HG03469 (cell line): ENCODE data around the gene ULK1.

Experiments
- ATAC-seq: cut with Tn5 transposase; IDR thresholded peaks from one replicate; pipeline ENCODE4 v1.9.1; 2021; ENCODE audit warnings: mild to moderate bottlenecking, moderate library complexity, moderate number of reproducible peaks; ENCODE audit not compliant: unreplicated experiment

ULK1 gene

GRCh38 chr12:131907379-131908091, 13.1 kb downstream of the ULK1 start:
- no peak for ATAC-seq

DNA sequence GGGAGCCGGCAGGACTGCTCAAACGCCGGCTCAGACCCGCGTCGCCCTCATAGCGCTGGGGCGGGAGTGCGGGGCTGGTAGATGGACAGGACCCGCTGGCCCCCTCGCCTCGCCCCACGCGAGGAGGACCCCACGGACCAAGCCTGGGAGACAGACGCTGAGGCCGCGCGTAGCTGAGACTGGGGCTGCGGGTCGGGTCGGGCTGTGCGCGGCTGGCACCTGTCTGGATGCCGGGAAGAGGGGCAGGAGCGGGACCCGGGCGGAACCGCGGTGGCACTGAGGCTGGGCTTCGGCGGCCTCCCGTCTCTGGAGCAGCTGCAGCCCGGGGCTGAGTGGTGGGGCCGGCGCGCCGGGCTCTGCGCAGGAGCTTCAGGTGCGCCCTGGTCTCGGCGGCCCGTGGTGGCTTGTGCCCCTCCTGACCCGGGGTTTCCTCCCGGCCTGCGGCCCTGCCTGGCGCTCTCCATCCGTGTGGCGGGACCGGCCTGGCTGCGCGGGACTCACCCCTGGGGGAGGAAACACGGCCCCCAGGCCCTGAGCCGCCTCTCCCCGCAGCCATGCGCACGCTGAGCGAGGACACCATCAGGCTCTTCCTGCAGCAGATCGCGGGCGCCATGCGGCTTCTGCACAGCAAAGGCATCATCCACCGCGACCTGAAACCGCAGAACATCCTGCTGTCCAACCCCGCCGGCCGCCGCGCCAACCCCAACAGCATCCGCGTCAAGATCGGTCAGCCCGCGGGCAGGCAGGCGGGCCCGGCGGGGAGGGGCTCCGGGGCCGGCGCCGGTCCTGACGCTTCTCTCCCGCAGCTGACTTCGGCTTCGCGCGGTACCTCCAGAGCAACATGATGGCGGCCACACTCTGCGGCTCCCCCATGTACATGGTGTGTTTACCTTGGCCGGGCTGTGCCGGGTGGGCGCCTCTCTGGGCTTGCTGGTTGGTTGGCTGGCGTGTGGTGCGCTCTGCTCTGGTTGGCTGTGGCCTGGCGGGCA, 14.0 kb downstream of the ULK1 start:
- ATAC-seq, result no peak

GRCh38 chr12:131909081-131909751, 14.8 kb downstream of the ULK1 start:
- no peak for ATAC-seq

- ATAC-seq, result no peak
Observed at GRCh38 chr12:131909752-131910219, 15.4 kb downstream of the ULK1 start.

- no peak for ATAC-seq
Observed at GRCh38 chr12:131910302-131911027, 16.0 kb downstream of the ULK1 start.

GRCh38 chr12:131911028-131911650, 16.7 kb downstream of the ULK1 start:
- no peak for ATAC-seq

DNA sequence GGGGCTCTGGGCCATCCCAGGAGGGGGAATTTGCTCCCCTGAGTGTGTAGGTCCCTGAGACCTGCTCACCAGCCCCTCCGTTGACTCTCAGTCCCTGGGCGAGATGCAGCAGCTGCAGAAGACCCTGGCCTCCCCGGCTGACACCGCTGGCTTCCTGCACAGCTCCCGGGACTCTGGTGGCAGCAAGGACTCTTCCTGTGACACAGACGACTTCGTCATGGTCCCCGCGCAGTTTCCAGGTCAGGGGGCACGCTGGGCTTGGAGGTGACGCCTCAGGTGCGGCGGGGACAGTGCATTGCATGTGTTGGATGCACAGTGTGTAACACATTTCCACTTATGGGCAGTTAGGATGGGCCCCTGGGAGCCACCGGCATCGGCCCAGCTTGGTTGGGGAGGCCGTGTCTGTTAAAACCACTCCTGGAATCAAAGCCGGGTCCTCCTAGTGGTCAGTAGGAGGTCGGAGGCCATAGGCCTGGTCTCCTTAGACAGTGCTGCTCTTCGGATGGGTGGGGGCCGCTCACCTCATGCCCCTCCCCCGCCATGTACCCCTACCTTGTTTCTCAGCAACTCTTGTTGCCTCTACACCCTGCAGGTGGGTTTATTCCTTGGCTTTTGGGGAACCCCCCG, 17.5 kb downstream of the ULK1 start:
- no peak for ATAC-seq

- no peak for ATAC-seq
Observed at GRCh38 chr12:131912518-131913274, 18.3 kb downstream of the ULK1 start.

DNA sequence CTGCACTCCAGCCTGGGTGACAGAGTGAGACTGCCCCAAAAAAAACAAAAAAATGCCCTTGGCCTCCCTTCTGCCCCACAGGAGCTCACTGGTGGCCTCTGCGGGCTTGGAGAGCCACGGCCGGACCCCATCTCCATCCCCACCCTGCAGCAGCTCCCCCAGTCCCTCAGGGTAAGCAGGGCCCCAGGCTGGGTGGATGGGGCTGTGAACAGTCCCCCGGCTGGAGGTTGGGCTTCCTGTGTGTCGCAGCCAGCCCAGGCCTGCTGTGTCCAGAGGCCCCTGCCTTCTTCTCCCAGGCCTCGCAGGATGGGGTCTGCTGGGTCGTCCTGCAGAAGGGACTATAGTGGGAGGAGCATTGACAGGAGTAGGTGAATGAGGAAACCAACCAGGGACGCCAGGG, 19.2 kb downstream of the ULK1 start:
- ATAC-seq, result no peak

DNA sequence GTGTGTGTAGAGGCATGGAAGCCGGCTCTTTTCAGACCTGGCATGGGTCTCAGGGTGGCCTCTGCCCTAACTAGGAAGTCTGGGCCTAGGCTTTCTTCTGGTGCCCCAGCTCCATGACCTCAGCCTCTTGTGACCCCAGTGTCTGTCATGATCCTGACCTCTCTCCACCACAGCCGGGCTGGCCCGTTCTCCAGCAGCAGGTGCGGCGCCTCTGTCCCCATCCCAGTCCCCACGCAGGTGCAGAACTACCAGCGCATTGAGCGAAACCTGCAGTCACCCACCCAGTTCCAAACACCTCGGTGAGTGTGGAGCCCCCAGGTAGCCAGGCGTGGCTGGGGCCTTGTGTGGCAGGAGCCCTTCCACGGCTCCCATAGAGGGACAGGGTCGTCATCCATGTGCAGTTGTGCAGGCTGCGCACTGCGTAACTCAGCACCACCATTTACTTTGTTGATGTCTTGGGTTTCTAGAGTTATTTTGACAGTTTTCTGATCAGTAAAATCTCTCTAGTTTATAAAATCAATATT, 19.8 kb downstream of the ULK1 start:
- no peak for ATAC-seq

DNA sequence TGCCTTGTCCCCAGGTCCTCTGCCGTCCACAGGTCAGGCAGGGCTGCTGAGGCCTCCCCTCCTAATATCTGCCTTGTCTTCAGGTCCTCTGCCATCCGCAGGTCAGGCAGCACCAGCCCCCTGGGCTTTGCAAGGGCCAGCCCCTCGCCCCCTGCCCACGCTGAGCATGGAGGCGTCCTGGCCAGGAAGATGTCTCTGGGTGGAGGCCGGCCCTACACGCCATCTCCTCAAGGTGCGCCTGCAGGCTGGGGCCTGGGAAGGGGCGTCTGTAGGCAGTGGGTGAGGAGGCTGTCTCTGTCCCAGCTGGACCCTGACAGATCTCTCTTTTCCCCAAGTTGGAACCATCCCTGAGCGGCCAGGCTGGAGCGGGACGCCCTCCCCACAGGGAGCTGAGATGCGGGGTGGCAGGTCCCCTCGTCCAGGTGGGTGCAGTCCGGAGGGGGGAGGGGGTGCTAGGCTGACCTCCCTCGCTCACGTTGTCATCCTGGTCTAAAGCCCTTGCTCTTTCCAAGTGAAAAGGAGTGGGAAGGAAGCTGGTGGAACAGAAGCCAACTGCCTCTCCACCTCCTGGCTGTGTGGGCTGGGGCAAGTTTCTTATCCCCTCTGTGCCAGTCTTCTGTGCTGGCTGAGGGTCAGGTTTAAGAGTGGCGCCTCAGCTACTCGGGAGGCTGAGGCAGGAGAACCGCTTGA, 20.7 kb downstream of the ULK1 start:
- no peak for ATAC-seq

DNA sequence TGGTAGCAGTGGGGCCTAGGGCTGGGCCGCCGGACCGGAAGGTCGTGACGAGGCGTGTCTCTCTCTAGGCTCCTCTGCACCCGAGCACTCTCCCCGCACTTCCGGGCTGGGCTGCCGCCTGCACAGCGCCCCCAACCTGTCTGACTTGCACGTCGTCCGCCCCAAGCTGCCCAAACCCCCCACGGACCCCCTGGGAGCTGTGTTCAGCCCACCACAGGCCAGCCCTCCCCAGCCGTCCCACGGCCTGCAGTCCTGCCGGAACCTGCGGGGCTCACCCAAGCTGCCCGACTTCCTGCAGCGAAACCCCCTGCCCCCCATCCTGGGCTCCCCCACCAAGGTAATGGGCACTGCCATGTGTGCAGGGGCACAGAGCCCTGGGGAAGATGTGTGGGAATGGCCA, 21.4 kb downstream of the ULK1 start:
- ATAC-seq, result no peak

DNA sequence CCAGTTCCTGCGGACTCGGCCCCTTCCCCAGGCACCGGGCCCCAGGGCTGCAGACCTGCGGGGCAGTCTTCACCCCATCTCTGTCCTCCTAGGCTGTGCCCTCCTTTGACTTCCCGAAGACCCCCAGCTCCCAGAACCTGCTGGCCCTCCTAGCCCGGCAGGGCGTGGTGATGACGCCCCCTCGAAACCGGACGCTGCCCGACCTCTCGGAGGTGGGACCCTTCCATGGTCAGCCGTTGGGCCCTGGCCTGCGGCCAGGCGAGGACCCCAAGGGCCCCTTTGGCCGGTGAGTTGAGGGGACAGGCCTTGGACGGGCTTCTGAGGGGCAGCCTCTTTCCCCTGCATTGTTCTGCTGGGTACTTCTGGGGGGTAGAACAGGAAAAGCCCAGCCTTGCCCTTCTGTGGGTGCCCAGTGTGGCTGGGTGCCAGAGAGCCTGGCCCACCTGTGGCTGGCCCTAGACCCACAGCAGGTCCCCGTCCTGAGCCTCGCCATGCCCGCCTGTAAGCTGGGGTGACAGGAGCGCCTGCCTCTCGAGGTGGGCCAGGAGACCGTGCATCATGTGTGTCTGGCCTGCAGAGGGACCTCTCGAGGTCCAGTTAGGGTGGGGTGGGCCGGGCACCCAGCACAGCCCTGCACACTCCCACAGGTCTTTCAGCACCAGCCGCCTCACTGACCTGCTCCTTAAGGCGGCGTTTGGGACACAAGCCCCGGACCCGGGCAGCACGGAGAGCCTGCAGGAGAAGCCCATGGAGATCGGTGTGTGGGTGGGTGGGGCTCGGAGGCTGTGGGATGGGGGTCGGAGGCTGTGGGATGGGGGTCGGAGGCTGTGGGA, 22.1 kb downstream of the ULK1 start:
- ATAC-seq, result no peak

DNA sequence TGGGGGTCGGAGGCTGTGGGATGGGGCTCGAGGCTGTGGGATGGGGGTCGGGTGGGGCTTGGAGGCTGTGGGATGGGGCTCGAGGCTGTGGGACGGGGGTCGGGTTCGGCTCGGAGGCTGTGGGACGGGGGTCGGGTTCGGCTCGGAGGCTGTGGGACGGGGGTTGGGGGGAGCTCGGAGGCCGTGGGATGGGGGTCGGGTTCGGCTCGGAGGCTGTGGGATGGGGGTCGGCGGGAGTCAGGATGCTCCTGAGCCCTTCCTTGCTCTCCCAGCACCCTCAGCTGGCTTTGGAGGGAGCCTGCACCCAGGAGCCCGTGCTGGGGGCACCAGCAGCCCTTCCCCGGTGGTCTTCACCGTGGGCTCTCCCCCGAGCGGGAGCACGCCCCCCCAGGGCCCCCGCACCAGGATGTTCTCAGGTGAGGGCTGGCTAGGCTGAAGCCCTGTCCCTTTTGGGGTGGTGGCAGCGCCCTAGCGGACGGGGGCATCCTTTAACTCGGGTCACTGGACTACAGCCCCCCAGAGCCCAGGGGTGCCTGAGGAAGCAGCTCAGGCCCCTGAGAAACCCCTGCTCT, 22.8 kb downstream of the ULK1 start:
- no peak for ATAC-seq

- ATAC-seq, result no peak
Observed at GRCh38 chr12:131917711-131918306, 23.4 kb downstream of the ULK1 start.

DNA sequence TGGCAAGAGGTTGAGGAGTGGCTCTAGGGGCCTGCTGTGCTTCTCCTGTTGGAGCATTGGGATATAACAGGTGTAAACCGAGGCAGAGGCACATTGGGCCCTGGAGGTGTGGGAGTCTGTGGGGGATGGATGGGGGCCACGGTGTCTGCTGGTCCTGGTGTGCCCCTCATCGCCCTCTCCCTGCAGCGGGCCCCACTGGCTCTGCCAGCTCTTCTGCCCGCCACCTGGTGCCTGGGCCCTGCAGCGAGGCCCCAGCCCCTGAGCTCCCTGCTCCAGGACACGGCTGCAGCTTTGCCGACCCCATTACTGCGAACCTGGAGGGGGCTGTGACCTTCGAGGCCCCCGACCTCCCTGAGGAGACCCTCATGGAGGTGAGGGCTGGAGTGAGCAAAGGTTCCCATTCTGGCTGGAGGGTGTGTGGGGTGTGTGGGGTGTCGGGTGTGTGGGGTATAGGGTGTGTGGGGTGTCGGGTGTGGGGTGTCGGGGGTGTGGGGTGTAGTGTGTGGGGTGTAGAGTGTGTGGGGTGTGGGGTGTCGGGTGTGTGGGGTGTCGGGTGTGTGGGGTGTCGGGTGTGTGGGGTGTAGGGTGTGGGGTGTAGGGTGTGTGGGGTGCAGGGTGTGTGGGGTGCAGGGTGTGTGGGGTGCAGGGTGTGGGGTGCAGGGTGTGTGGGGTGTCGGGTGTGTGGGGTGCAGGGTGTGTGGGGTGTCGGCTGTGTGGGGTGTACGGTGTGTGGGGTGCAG, 24.1 kb downstream of the ULK1 start:
- ATAC-seq, result no peak
